HEK293 (cell line): ENCODE measurements around the gene ENDOU.
A peak's percentile ranks its signal among the peaks of the same experiment; 100 is the strongest.

Experiments used
- CTCF ChIA-PET: fragments of 350-600 bp; formaldehyde crosslinking; extraction: SDS; loops from one replicate; lab custom pipeline; 2021; ENCODE audit warnings: antibody characterized with exemption; lab: Yijun Ruan, JAX
- POLR2A ChIA-PET: fragments of 300-600 bp; formaldehyde crosslinking; extraction: SDS; loops from one replicate; lab custom pipeline; 2020; ENCODE audit warnings: antibody characterized with exemption, inconsistent platforms; lab: Yijun Ruan, JAX
- H3K27ac ChIP-seq: fragments of 200-500 bp; sonication (Bioruptor generic); 2 replicates; pipeline ENCODE4 v1.5.1; 2014; ENCODE audit warnings: low read depth, low read length, control low read depth, inconsistent platforms; ENCODE audit errors: extremely low read depth
- H3K36me3 ChIP-seq, 2 experiments: fragments of 200-500 bp in 1 of 2; sonication (Bioruptor generic) in 1 of 2; 1 replicate in 1 of 2; 2 replicates in 1 of 2; pipeline ENCODE4 v1.5.1; 2014 to 2017; ENCODE audit warnings: inconsistent platforms in 2 of 2, low read length in 2 of 2; ENCODE audit not compliant: control insufficient read depth in 2 of 2, insufficient read depth in 1 of 2
- H3K4me1 ChIP-seq: fragments of 200-500 bp; sonication (Bioruptor generic); 2 replicates; pipeline ENCODE4 v1.5.1; 2014; ENCODE audit warnings: mild to moderate bottlenecking, low read length, inconsistent platforms; ENCODE audit not compliant: control insufficient read depth, insufficient read depth
- H3K4me3 ChIP-seq: 2 replicates; pipeline ENCODE4 v1.5.1; 2011; ENCODE audit warnings: low read depth, mild to moderate bottlenecking, control low read depth, low read length, moderate library complexity
- H3K9me3 ChIP-seq: fragments of 200-500 bp; sonication (Bioruptor generic); 2 replicates; pipeline ENCODE4 v1.5.1; 2014; ENCODE audit warnings: low read depth, low read length, inconsistent platforms; ENCODE audit not compliant: control insufficient read depth, insufficient read depth
- EGR2 ChIP-seq: fragments of 450-650 bp; formaldehyde crosslinking; IDR thresholded peaks from 2 replicates; pipeline ENCODE4 v1.5.1; 2016; ENCODE audit warnings: low read depth, missing biosample characterization, missing genetic modification characterization
- ELK4 ChIP-seq: IDR thresholded peaks from 2 replicates; pipeline ENCODE4 v1.6.1; 2011; ENCODE audit warnings: mild to moderate bottlenecking, low read depth, low read length, borderline replicate concordance
- GLIS1 ChIP-seq: fragments of 450-650 bp; formaldehyde crosslinking; IDR thresholded peaks from 2 replicates; pipeline ENCODE4 v1.5.1; 2016; ENCODE audit warnings: missing biosample characterization, missing genetic modification characterization
- SCRT1 ChIP-seq: fragments of 450-650 bp; formaldehyde crosslinking; IDR thresholded peaks from 2 replicates; pipeline ENCODE4 v1.5.1; 2016; ENCODE audit warnings: missing biosample characterization, missing genetic modification characterization, borderline replicate concordance
- TCF7L2 ChIP-seq: IDR thresholded peaks from 2 replicates; pipeline ENCODE4 v1.6.1; 2011; ENCODE audit warnings: low read depth, mild to moderate bottlenecking, inconsistent platforms, low read length, moderate library complexity, borderline replicate concordance
- ZNF2 ChIP-seq: fragments of 450-650 bp; formaldehyde crosslinking; IDR thresholded peaks from 2 replicates; pipeline ENCODE4 v1.5.1; 2016; ENCODE audit warnings: missing biosample characterization, missing genetic modification characterization
- ZNF214 ChIP-seq: fragments of 450-650 bp; formaldehyde crosslinking; IDR thresholded peaks from 2 replicates; pipeline ENCODE4 v1.5.1; 2017; ENCODE audit warnings: missing biosample characterization, mild to moderate bottlenecking, missing genetic modification characterization, borderline replicate concordance
- ZNF266 ChIP-seq: fragments of 450-650 bp; formaldehyde crosslinking; IDR thresholded peaks from 2 replicates; pipeline ENCODE4 v1.5.1; 2016; ENCODE audit warnings: missing biosample characterization, missing genetic modification characterization, low read depth
- ZNF37A ChIP-seq: fragments of 450-650 bp; IDR thresholded peaks from 2 replicates; pipeline ENCODE4 v1.5.1; 2018; ENCODE audit warnings: missing biosample characterization, missing genetic modification characterization
- ZNF449 ChIP-seq: fragments of 450-650 bp; formaldehyde crosslinking; IDR thresholded peaks from 2 replicates; pipeline ENCODE4 v1.5.1; 2017; ENCODE audit warnings: missing biosample characterization, mild to moderate bottlenecking, missing genetic modification characterization, moderate library complexity
- ZNF544 ChIP-seq: fragments of 450-650 bp; formaldehyde crosslinking; IDR thresholded peaks from 2 replicates; pipeline ENCODE4 v1.5.0; 2017; ENCODE audit warnings: missing biosample characterization, missing genetic modification characterization
- ZNF558 ChIP-seq: fragments of 450-650 bp; formaldehyde crosslinking; IDR thresholded peaks from 2 replicates; pipeline ENCODE4 v1.5.1; 2016; ENCODE audit warnings: missing biosample characterization, missing genetic modification characterization
- ZNF560 ChIP-seq: fragments of 450-650 bp; formaldehyde crosslinking; IDR thresholded peaks from 2 replicates; pipeline ENCODE4 v1.5.1; 2017; ENCODE audit warnings: missing biosample characterization, missing genetic modification characterization, borderline replicate concordance
- ZNF561 ChIP-seq: fragments of 450-650 bp; IDR thresholded peaks from 2 replicates; pipeline ENCODE4 v1.5.1; 2018; ENCODE audit warnings: missing biosample characterization, missing genetic modification characterization, borderline replicate concordance
- ZNF670 ChIP-seq: fragments of 450-650 bp; formaldehyde crosslinking; IDR thresholded peaks from 2 replicates; pipeline ENCODE4 v1.5.1; 2016; ENCODE audit warnings: missing biosample characterization, missing genetic modification characterization, low read depth
- ZNF707 ChIP-seq: fragments of 450-650 bp; formaldehyde crosslinking; IDR thresholded peaks from 2 replicates; pipeline ENCODE4 v1.5.1; 2016; ENCODE audit warnings: missing biosample characterization, missing genetic modification characterization
- ZNF776 ChIP-seq: fragments of 450-650 bp; formaldehyde crosslinking; IDR thresholded peaks from 2 replicates; pipeline ENCODE4 v1.5.0; 2017; ENCODE audit warnings: missing biosample characterization, missing genetic modification characterization, borderline replicate concordance
- ZSCAN23 ChIP-seq: fragments of 450-650 bp; formaldehyde crosslinking; IDR thresholded peaks from 2 replicates; pipeline ENCODE4 v1.5.1; 2016; ENCODE audit warnings: missing biosample characterization, missing genetic modification characterization
- TF ChIP-seq, protein P1 (sequence below): fragments of 450-650 bp; formaldehyde crosslinking; IDR thresholded peaks from 2 replicates; pipeline ENCODE4 v1.5.1; 2016; ENCODE audit warnings: missing biosample characterization, missing genetic modification characterization
- TF ChIP-seq, protein P2 (sequence below): fragments of 450-650 bp; formaldehyde crosslinking; IDR thresholded peaks from 2 replicates; pipeline ENCODE4 v1.5.1; 2017; ENCODE audit warnings: missing biosample characterization, missing genetic modification characterization
- TF ChIP-seq, protein P3 (sequence below): fragments of 450-650 bp; formaldehyde crosslinking; IDR thresholded peaks from 2 replicates; pipeline ENCODE4 v1.5.1; 2016; ENCODE audit warnings: missing biosample characterization, missing genetic modification characterization
- TF ChIP-seq, protein P4 (sequence below): fragments of 450-650 bp; formaldehyde crosslinking; IDR thresholded peaks from 2 replicates; pipeline ENCODE4 v1.5.1; 2017; ENCODE audit warnings: missing biosample characterization, missing genetic modification characterization
- TF ChIP-seq, protein P5 (sequence below): fragments of 450-650 bp; formaldehyde crosslinking; IDR thresholded peaks from 2 replicates; pipeline ENCODE4 v1.5.1; 2016; ENCODE audit warnings: missing biosample characterization, missing genetic modification characterization

The ENDOU gene

DNA sequence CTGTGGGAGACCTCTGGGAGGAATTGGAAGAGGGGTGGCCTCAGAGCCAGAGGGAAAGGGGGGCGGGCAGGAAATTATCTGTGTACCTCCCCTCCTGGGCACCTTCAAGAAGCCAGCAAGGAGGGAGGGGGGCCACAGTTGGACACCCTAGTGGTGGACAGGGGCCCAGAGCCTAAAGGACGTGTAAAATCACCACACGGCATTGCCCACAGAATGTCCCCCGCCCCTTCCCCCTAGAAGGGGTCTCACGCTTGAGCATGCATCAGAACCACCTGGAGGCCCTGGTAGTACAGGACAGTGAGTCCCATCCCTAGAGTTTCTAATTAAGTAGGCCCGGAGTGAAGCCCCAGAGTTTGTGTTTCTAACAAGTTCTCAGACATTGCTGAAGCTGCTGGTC is 8.2 kb downstream of the ENDOU start:
- H3K27ac ChIP-seq: no peak overlapping the region
- ChIA-PET POLR2A (interaction anchor here (1.0 to 1.6 kb wide), 3 partner anchors 11 to 65 kb away, joined by 3 to 6 read pairs (median 3); partner anchors contain the start of gene RPAP3), CTCF (interaction anchor here (0.6 to 22.5 kb wide), 22 partner anchors 9 to 1098 kb away, joined by 3 to 353 read pairs (median 6); partner anchors contain the start of genes ENDOU and RAPGEF3)
- no peaks in the 10 kb centered on the region for H3K36me3 ChIP-seq
- no peak overlapping the region for H3K4me3 ChIP-seq
- peaks cover 5% of the 10 kb centered on the region for H3K4me1 ChIP-seq
- no peaks in the 10 kb centered on the region for H3K9me3 ChIP-seq
- TF ChIP-seq ZNF266 (tag by site-specific recombination) (no peak), ZNF544 (tag by site-specific recombination) (no peak), GLIS1 (tag by site-specific recombination) (no peak), ZNF2 (tag by site-specific recombination) (no peak), TCF7L2 (no peak), ZNF449 (tag by site-specific recombination) (no peak), ZNF561 (tag by site-specific recombination) (no peak), ZNF558 (tag by site-specific recombination) (no peak), ZNF670 (tag by site-specific recombination) (no peak), ZNF707 (tag by site-specific recombination) (no peak)
- TF ChIP-seq, protein P1, sequence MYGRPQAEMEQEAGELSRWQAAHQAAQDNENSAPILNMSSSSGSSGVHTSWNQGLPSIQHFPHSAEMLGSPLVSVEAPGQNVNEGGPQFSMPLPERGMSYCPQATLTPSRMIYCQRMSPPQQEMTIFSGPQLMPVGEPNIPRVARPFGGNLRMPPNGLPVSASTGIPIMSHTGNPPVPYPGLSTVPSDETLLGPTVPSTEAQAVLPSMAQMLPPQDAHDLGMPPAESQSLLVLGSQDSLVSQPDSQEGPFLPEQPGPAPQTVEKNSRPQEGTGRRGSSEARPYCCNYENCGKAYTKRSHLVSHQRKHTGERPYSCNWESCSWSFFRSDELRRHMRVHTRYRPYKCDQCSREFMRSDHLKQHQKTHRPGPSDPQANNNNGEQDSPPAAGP: no peak
- TF ChIP-seq, protein P2, sequence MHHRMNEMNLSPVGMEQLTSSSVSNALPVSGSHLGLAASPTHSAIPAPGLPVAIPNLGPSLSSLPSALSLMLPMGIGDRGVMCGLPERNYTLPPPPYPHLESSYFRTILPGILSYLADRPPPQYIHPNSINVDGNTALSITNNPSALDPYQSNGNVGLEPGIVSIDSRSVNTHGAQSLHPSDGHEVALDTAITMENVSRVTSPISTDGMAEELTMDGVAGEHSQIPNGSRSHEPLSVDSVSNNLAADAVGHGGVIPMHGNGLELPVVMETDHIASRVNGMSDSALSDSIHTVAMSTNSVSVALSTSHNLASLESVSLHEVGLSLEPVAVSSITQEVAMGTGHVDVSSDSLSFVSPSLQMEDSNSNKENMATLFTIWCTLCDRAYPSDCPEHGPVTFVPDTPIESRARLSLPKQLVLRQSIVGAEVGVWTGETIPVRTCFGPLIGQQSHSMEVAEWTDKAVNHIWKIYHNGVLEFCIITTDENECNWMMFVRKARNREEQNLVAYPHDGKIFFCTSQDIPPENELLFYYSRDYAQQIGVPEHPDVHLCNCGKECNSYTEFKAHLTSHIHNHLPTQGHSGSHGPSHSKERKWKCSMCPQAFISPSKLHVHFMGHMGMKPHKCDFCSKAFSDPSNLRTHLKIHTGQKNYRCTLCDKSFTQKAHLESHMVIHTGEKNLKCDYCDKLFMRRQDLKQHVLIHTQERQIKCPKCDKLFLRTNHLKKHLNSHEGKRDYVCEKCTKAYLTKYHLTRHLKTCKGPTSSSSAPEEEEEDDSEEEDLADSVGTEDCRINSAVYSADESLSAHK (tag by site-specific recombination): no peak

- Histone ChIP-seq H3K4me1 (peaks cover 5% of the 10 kb centered on the region), H3K36me3 (no peaks in the 10 kb centered on the region), H3K27ac (no peak overlapping the region), H3K9me3 (no peaks in the 10 kb centered on the region), H3K4me3 (no peak overlapping the region)
- POLR2A ChIA-PET: interaction anchor here (1.0 to 1.6 kb wide), 3 partner anchors 25 to 65 kb away, joined by 3 to 6 read pairs (median 4); no protein-coding TSS in a partner anchor
- CTCF ChIA-PET: interaction anchor here (0.6 to 22.5 kb wide), 38 partner anchors 9 to 484 kb away, joined by 3 to 353 read pairs (median 5); partner anchors contain the start of genes ENDOU, RAPGEF3, SENP1 and SLC48A1
- TF ChIP-seq, protein P3, sequence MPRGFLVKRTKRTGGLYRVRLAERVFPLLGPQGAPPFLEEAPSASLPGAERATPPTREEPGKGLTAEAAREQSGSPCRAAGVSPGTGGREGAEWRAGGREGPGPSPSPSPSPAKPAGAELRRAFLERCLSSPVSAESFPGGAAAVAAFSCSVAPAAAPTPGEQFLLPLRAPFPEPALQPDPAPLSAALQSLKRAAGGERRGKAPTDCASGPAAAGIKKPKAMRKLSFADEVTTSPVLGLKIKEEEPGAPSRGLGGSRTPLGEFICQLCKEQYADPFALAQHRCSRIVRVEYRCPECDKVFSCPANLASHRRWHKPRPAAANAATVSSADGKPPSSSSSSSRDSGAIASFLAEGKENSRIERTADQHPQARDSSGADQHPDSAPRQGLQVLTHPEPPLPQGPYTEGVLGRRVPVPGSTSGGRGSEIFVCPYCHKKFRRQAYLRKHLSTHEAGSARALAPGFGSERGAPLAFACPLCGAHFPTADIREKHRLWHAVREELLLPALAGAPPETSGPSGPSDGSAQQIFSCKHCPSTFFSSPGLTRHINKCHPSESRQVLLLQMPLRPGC (tag by site-specific recombination): no peak
- TF ChIP-seq, protein P4, sequence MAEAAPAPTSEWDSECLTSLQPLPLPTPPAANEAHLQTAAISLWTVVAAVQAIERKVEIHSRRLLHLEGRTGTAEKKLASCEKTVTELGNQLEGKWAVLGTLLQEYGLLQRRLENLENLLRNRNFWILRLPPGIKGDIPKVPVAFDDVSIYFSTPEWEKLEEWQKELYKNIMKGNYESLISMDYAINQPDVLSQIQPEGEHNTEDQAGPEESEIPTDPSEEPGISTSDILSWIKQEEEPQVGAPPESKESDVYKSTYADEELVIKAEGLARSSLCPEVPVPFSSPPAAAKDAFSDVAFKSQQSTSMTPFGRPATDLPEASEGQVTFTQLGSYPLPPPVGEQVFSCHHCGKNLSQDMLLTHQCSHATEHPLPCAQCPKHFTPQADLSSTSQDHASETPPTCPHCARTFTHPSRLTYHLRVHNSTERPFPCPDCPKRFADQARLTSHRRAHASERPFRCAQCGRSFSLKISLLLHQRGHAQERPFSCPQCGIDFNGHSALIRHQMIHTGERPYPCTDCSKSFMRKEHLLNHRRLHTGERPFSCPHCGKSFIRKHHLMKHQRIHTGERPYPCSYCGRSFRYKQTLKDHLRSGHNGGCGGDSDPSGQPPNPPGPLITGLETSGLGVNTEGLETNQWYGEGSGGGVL (tag by site-specific recombination): no peak
- TF ChIP-seq EGR2 (tag by site-specific recombination) (peak; percentile 47), ZSCAN23 (tag by site-specific recombination) (no peak), SCRT1 (tag by site-specific recombination) (no peak), ZNF37A (tag by site-specific recombination) (no peak), ZNF776 (no peak), ZNF560 (tag by site-specific recombination) (no peak), ZNF214 (tag by site-specific recombination) (peak; percentile 77; the same call in 1 of the 2 replicates), ELK4 (no peak)
- TF ChIP-seq, protein P5, sequence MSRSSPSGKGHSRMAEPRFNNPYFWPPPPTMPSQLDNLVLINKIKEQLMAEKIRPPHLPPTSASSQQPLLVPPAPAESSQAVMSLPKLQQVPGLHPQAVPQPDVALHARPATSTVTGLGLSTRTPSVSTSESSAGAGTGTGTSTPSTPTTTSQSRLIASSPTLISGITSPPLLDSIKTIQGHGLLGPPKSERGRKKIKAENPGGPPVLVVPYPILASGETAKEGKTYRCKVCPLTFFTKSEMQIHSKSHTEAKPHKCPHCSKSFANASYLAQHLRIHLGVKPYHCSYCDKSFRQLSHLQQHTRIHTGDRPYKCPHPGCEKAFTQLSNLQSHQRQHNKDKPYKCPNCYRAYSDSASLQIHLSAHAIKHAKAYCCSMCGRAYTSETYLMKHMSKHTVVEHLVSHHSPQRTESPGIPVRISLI (tag by site-specific recombination): no peak
These were observed 9.3 kb downstream of the ENDOU start for GRCh38 chr12:47715877-47716548.
